Activated CD4-positive, alpha-beta T cell treated with anti-CD3 and anti-CD28 coated beads for 36 hours (primary cell): ENCODE results near the gene PTCD3. TPM values are rescaled to one million over a fixed set of nuclear protein-coding genes. Genes with fewer than 3 reads are reported as not detected.

ENCODE experiments used
- ATAC-seq: fragments of 200-7000 bp; cut with Tn5 transposase; one replicate; pipeline ENCODE4 v1.10.0; 2021; ENCODE audit warnings: mild to moderate bottlenecking, moderate library complexity
- CTCF ChIA-PET: fragments of 350-600 bp; sonication (Branson Sonifier 250); formaldehyde crosslinking; loops from one replicate; lab custom pipeline; 2021; ENCODE audit warnings: antibody characterized with exemption; lab: Charles Lee
- POLR2A ChIA-PET: fragments of 350-600 bp; sonication (Branson Sonifier 250); formaldehyde crosslinking; loops from one replicate; lab custom pipeline; 2021; ENCODE audit warnings: antibody characterized with exemption, inconsistent platforms; lab: Charles Lee
- DNase-seq: peaks from one replicate; pipeline ENCODE4 v3.0.0-alpha.2; 2020
- H3K27ac Mint-ChIP-seq: one replicate; pipeline ENCODE4 v1.8.0; 2021; ENCODE audit warnings: mixed read lengths
- H3K27me3 Mint-ChIP-seq: one replicate; pipeline ENCODE4 v1.8.0; 2021; ENCODE audit warnings: mixed read lengths
- H3K36me3 Mint-ChIP-seq: one replicate; pipeline ENCODE4 v1.8.0; 2021; ENCODE audit warnings: low read depth, mixed read lengths
- H3K4me1 Mint-ChIP-seq: one replicate; pipeline ENCODE4 v1.8.0; 2021; ENCODE audit warnings: mixed read lengths
- H3K4me3 Mint-ChIP-seq: one replicate; pipeline ENCODE4 v1.8.0; 2021; ENCODE audit warnings: mild to moderate bottlenecking, moderate library complexity, mixed read lengths
- H3K9me3 Mint-ChIP-seq: one replicate; pipeline ENCODE4 v1.8.0; 2021; ENCODE audit warnings: low read depth, mixed read lengths
- intact Hi-C, 2 experiments: fragments of 100-400 bp; cut with DNase I in 1 of 2; cut with micrococcal nuclease in 1 of 2; formaldehyde crosslinking; loops; one replicate each; pipeline versions ENCODE4 v1.14.2 to v1.15.1; 2022 to 2024; cut with DNase I, micrococcal nuclease
- total RNA-seq, 2 experiments: library from RNA; stranded (reverse); gene quantifications; one replicate each; pipeline ENCODE4 v1.2.3, GENCODE V29; 2021

The PTCD3 gene
- 100 to 1,000 TPM; 200 to 245 TPM for total RNA-seq

DNA sequence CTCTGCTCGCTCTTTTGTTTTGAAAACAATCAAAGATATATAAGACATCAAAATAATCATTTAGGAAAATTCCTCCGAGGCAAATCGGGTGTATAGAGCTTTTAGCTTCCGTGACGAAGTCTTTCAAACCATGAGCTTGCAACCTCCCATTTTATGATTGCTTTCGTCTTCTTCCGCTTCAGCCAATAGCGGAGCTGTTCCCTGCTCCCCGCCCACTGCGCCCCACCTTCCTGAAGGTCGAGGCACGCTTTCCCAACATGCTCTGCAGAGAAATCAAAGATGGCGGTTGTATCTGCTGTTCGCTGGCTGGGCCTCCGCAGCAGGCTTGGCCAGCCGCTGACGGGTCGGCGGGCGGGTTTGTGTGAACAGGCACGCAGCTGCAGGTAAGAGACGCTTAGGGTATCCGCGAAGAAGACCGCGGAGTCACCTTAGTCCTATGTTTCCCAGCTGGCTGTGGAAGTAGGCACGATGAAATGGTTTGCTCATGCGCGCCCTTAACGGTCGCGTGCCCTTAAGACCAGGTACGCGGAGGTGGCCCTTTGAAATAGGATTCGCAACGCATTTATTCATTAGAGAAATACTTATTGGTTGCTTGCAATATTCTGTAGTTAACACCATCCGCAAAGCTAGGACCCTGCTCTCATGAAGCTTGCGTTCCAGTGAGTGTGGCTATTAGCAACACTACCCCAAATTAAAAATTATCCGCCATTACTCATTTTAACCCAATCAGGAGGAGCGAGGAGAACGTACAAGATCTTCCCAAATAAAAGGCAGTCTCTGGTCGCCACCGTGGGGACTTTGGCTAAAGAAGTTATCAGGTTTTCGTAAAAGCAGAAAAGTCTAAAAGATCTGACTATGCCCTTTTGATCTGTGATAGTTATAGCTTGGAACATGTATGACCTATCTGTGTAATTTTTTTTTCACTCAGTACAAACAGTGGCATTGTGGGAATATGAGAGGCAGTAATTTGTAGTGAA is at the start of gene PTCD3:
TSS of gene PTCD3 (plus strand) at position 267 of the 977 bp plus-strand sequence. CDS start at position 280, 13 bp downstream.
- POLR2A ChIA-PET, result interaction anchor here (0.6 to 1.4 kb wide), 12 partner anchors 13 to 1925 kb away, joined by 3 to 12 read pairs (median 3); partner anchors contain the start of genes ELMOD3, IMMT and MRPL35
- Mint-ChIP-seq H3K9me3 (peaks cover 2% of the 10 kb centered on the region), H3K4me1 (peaks cover 54% of the 10 kb centered on the region), H3K36me3 (peaks cover 63% of the 10 kb centered on the region), H3K27ac (peak within 1 kb of the TSS; percentile 99), H3K4me3 (peak within 1 kb of the TSS; percentile 88), H3K27me3 (no peaks in the 10 kb centered on the region)
- CTCF ChIA-PET, result interaction anchor here (0.9 to 1.7 kb wide), 7 partner anchors 9 to 279 kb away, joined by 3 to 5 read pairs (median 4); partner anchors contain the start of gene IMMT
- peak; percentile 97 for DNase-seq
- intact Hi-C loops, result loop anchor here (1.0 to 10.0 kb wide), 15 partner anchors 68 to 778 kb away; partner anchors contain the start of genes IMMT (in 2 of the 2), KDM3A (in 2 of the 2), USP39 (in 2 of the 2) and C2orf68 (in 1 of the 2)
- peak; percentile 90 for ATAC-seq

DNA sequence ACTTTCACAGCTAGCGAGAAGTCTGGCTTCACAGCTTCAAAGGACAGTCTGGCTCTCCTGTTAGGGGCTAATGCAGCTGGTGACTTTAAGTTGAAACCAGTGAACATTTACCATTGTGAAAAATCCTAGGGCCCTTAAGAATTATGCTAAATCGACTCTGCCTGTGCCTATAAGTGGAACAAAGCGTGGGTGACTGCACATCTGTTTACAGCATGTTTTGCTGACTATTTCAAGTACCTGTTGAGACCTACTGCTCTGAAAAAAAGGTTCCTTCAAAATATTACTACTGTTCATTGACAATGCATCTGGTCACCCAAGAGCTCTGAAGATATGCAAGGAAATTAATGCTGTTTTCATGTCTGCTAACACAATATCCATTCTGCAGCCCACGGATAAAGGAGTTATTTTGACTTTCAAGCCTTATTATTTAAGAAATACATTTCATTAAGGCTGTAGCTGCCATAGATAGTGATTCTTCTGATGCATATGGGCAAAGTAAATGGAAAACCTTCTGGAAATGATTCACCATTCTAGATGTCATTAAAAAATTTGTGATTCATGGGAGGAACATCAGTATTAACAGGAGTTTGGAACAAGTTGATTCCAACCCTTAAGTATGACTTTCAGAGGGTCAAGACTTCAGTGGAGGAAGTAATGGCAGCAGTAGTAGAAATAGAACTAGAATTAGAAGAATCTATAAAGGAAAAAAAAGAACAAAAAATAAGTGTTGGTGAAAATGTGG is 49.3 kb upstream of the PTCD3 start:
- POLR2A ChIA-PET, result no interaction called here
- no peak overlapping the region for H3K4me3 Mint-ChIP-seq
- intact Hi-C loops, result no loop called here
- CTCF ChIA-PET, result interaction anchor here (0.6 kb wide), 1 partner anchor 22 kb away, joined by 5 read pairs; no protein-coding TSS in a partner anchor
- no peak for DNase-seq
- no peaks in the 10 kb centered on the region for H3K9me3 Mint-ChIP-seq
- no peak overlapping the region for H3K27ac Mint-ChIP-seq
- no peaks in the 10 kb centered on the region for H3K27me3 Mint-ChIP-seq
- no peaks in the 10 kb centered on the region for H3K4me1 Mint-ChIP-seq
- ATAC-seq, result no peak
- peaks cover 50% of the 10 kb centered on the region for H3K36me3 Mint-ChIP-seq

DNA sequence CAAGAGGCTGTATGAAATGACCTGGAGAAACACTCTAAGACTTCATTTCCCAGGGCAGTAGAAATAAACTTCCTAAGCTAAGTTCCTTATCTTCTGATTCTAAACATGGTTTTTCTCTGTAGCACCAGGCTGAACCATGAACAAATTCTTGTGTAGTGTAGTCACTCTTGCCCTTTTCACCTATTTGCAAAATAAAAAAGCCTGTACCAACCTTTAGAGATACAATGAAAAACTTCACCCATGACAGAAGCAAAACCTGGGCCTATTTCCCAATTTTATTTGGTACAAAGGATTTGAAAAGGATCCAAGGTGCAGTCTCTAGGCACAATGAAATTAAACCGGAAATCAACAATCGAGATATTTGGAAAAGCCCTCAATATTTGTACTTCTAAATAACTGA is 44.0 kb upstream of the PTCD3 start:
- Mint-ChIP-seq H3K4me1 (peaks cover 3% of the 10 kb centered on the region), H3K27ac (no peak overlapping the region), H3K36me3 (peaks cover 65% of the 10 kb centered on the region), H3K27me3 (no peaks in the 10 kb centered on the region), H3K9me3 (no peaks in the 10 kb centered on the region), H3K4me3 (no peak overlapping the region)
- POLR2A ChIA-PET, result no interaction called here
- no peak for ATAC-seq
- DNase-seq, result no peak
- CTCF ChIA-PET, result interaction anchor here (0.6 kb wide), 1 partner anchor 86 kb away, joined by 4 read pairs; no protein-coding TSS in a partner anchor
- intact Hi-C loops, result no loop called here

DNA sequence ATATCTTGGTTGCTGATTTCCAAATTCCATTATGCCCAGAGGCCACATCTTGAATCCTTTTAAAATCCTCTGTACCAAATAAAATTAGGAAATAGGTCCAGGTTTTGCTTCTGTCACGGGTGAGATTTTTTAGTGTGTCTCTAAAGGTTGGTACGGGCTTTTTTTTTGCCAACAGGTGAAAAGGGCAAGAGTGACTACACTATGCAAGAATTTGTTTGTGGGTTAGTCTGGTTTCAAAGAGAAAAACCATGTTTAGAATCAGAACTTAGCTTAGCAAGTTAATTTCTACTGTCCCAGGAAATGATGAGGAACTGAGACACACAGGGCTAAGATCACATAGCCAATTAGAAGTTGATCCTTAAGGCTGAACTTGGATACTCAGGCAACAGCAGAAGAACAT is 42.0 kb upstream of the PTCD3 start:
- DNase-seq, result no peak
- POLR2A ChIA-PET, result no interaction called here
- Mint-ChIP-seq H3K4me1 (peaks cover 19% of the 10 kb centered on the region), H3K27me3 (no peaks in the 10 kb centered on the region), H3K9me3 (no peaks in the 10 kb centered on the region), H3K4me3 (no peak overlapping the region), H3K27ac (no peak overlapping the region), H3K36me3 (peaks cover 71% of the 10 kb centered on the region)
- ATAC-seq, result no peak
- intact Hi-C loops, result no loop called here
- CTCF ChIA-PET, result interaction anchor here (1.4 kb wide), 1 partner anchor 16 kb away, joined by 5 read pairs; no protein-coding TSS in a partner anchor

DNA sequence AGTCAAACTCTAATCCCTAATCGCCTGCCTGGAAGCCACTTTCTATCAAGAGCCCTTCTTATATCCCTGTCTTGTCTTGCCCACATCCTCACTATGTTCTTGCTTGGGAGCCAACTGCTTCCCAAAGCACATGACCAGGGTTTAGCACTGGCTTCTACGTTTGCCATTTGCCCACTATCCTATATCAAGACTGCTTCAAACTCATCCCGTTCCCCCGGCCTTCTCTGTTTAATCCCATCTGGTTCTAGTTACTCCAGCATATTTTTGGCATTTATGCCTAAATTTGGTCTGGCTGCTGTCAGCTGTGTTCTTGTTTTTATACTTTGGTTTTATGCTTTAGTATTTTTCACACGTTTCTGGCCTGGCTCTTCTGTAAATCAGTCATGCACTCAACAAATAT is 40.5 kb upstream of the PTCD3 start:
- ChIA-PET CTCF (no interaction called here), POLR2A (no interaction called here)
- H3K9me3 Mint-ChIP-seq, result no peaks in the 10 kb centered on the region
- no peak overlapping the region for H3K27ac Mint-ChIP-seq
- ATAC-seq (no peak), DNase-seq (no peak)
- peaks cover 76% of the 10 kb centered on the region for H3K36me3 Mint-ChIP-seq
- intact Hi-C loops, result no loop called here
- peaks cover 24% of the 10 kb centered on the region for H3K4me1 Mint-ChIP-seq
- no peaks in the 10 kb centered on the region for H3K27me3 Mint-ChIP-seq
- H3K4me3 Mint-ChIP-seq, result no peak overlapping the region

DNA sequence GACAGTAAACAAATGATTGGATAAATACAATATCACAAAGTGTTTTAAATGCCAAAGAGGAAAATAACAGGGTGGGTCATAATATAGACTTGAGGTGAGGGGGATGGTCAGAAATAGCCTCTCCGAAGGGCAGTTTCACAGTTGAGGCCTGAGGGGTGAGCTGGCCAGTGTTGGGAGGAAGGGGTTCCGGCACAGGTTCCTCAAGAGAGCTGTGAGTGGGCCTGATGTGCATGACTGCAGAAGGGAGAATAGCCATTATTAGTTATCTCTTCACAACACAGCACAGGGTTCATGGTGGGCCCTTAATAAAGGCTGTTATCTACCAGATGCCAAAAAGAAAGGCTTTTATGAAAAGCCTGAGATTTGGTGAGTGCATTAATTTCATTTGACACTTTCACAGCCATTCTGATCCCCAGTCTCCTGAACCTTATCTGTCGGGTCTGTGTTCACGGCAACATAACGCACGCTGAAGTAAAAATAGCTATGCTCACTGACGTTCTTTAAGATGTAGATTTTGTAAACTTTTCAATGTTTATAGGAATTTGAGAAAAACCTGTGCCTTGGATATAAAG is 39.9 kb upstream of the PTCD3 start:
- Mint-ChIP-seq H3K27ac (no peak overlapping the region), H3K27me3 (no peaks in the 10 kb centered on the region), H3K4me3 (no peak overlapping the region), H3K9me3 (no peaks in the 10 kb centered on the region), H3K36me3 (peaks cover 76% of the 10 kb centered on the region), H3K4me1 (peaks cover 24% of the 10 kb centered on the region)
- no peak for DNase-seq
- CTCF ChIA-PET, result no interaction called here
- ATAC-seq, result no peak
- POLR2A ChIA-PET, result no interaction called here
- intact Hi-C loops, result no loop called here

DNA sequence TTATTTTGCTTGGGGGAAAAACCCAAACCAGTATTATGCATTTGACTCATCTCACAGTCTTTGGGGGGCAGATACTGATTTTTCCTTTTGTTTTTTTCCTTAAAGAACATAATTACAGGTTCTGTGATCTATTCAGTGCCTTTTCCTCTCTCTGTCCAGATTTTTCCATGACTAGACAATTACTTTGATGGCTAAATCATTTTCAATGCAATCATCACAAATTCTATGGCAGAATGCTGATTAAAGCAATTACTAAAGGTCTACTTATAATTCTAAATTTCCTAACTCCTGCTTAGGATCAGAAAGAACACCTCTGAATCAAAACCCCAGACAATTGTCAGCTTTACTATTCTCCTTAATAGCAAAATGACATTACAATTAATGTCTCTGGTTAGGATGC is 39.1 kb upstream of the PTCD3 start:
- ATAC-seq, result no peak
- peaks cover 77% of the 10 kb centered on the region for H3K36me3 Mint-ChIP-seq
- H3K27ac Mint-ChIP-seq, result no peak overlapping the region
- no peaks in the 10 kb centered on the region for H3K27me3 Mint-ChIP-seq
- H3K4me1 Mint-ChIP-seq, result peaks cover 24% of the 10 kb centered on the region
- H3K4me3 Mint-ChIP-seq, result no peak overlapping the region
- ChIA-PET POLR2A (no interaction called here), CTCF (interaction anchor here (0.7 to 1.5 kb wide), 4 partner anchors 32 to 338 kb away, joined by 3 to 5 read pairs (median 3); no protein-coding TSS in a partner anchor)
- DNase-seq, result no peak
- intact Hi-C loops, result no loop called here
- H3K9me3 Mint-ChIP-seq, result no peaks in the 10 kb centered on the region

DNA sequence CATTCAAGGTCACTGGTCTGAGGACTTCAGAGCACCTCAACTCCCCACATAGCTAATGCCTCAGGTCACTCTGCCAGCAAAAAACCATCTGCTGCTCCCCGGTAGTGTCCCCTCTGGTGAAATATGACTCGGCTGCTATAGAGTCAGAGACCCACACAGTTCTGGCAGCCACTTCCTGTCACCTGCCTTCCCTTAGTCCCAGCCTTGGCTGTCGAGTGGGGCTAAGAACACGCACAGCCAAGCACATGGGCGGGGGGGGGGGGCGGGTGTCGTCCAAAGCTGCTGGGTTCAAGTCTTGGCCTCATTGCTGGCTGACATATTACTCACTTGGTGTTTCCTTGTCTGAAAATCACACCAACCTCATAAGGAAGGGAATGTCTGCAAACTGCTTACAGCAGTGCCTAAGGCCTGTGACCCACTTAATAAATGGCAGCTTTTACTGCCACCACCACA is 37.9 kb upstream of the PTCD3 start:
- DNase-seq, result peak; percentile 63
- H3K36me3 Mint-ChIP-seq, result peaks cover 75% of the 10 kb centered on the region
- H3K27me3 Mint-ChIP-seq, result no peaks in the 10 kb centered on the region
- no peak overlapping the region for H3K4me3 Mint-ChIP-seq
- peak; percentile 98 for ATAC-seq
- intact Hi-C loops, result no loop called here
- H3K9me3 Mint-ChIP-seq, result no peaks in the 10 kb centered on the region
- CTCF ChIA-PET, result interaction anchor here (0.6 to 1.5 kb wide), 4 partner anchors 9 to 339 kb away, joined by 3 to 5 read pairs (median 4); no protein-coding TSS in a partner anchor
- H3K4me1 Mint-ChIP-seq, result peaks cover 24% of the 10 kb centered on the region
- peak overlapping the region; percentile 47 for H3K27ac Mint-ChIP-seq
- POLR2A ChIA-PET, result no interaction called here

DNA sequence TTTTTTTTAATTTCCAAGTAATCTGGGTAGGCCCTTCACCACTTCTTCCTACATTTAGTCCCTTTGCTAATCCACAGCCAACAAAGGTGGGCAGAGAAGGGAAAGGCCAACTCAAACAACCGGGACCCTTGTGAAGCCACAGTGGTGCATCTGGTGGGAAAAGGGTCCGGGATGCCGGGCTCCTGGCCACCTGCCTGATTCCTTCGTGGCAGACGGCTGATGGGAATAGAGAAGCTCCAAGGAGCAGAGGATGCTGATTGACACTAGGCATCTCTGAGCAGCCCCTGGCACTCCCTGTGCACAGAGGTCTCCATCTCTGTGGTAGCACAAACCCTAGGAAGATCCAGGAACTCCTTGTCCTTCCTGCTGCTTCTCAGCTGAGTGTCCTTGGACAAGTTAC is 37.4 kb upstream of the PTCD3 start:
- DNase-seq (no peak), ATAC-seq (no peak)
- intact Hi-C loops, result no loop called here
- CTCF ChIA-PET, result interaction anchor here (1.3 kb wide), 1 partner anchor 10 kb away, joined by 4 read pairs; no protein-coding TSS in a partner anchor
- Mint-ChIP-seq H3K4me3 (no peak overlapping the region), H3K4me1 (peaks cover 24% of the 10 kb centered on the region), H3K36me3 (peaks cover 75% of the 10 kb centered on the region), H3K9me3 (no peaks in the 10 kb centered on the region), H3K27ac (no peak overlapping the region), H3K27me3 (no peaks in the 10 kb centered on the region)
- POLR2A ChIA-PET, result no interaction called here

DNA sequence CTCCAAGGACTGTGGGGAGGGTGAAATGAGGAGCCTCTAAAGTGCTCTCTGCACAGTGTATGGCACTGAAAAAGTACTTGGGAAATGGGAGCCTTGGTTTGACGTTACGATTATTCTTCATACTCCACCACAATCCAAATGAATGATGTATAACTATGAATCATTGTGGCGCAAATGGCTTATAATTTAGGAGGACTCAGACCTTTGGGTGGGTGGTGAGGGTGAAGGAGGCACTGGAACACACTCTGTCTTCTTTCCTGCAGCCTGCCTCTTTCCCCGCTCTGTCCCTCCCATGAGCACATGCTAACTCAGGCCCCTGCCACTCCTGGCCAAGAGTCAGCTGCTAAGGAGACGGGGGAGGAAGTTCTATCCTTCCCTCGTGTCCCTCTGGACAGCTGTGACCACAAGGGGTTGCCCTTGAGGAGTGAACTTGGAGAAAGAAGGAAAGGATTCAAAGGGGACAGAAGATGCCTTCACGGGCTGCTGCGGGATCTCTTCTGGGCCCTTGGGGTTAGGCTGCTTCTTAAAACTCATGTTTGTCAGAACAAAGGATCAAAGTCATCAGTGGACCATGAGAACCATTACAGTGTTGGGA is 36.8 kb upstream of the PTCD3 start:
- intact Hi-C loops, result no loop called here
- H3K36me3 Mint-ChIP-seq, result peaks cover 71% of the 10 kb centered on the region
- H3K27ac Mint-ChIP-seq, result no peak overlapping the region
- ATAC-seq (no peak), DNase-seq (no peak)
- POLR2A ChIA-PET, result no interaction called here
- H3K27me3 Mint-ChIP-seq, result no peaks in the 10 kb centered on the region
- H3K9me3 Mint-ChIP-seq, result no peaks in the 10 kb centered on the region
- no peak overlapping the region for H3K4me3 Mint-ChIP-seq
- CTCF ChIA-PET, result no interaction called here
- peaks cover 24% of the 10 kb centered on the region for H3K4me1 Mint-ChIP-seq
